BJ (cell line): ENCODE results near the gene SCMH1. TPM values are rescaled to one million over a fixed set of nuclear protein-coding genes. Genes with fewer than 3 reads are reported as not detected.

Experiments used
- CTCF ChIA-PET: fragments of 350-600 bp; formaldehyde crosslinking; extraction: SDS; loops from one replicate; lab custom pipeline; 2021; ENCODE audit warnings: antibody characterized with exemption, inconsistent platforms; lab: Yijun Ruan, JAX
- POLR2A ChIA-PET: fragments of 300-600 bp; sonication (Branson Sonifier 250); formaldehyde crosslinking; extraction: SDS; loops from one replicate; lab custom pipeline; 2021; ENCODE audit warnings: antibody characterized with exemption; lab: Charles Lee
- DNase-seq: peaks from one replicate; pipeline ENCODE4 v3.0.0-alpha.2; 2011; ENCODE audit warnings: low read depth
- H3K27me3 ChIP-seq: 2 replicates; pipeline ENCODE4 v1.6.0; 2011; ENCODE audit warnings: low read length; ENCODE audit not compliant: control insufficient read depth, insufficient read depth
- H3K36me3 ChIP-seq: 2 replicates; pipeline ENCODE4 v1.5.1; 2011; ENCODE audit warnings: low read length; ENCODE audit not compliant: control insufficient read depth, insufficient read depth
- H3K4me3 ChIP-seq: 2 replicates; pipeline ENCODE4 v1.5.1; 2011; ENCODE audit warnings: low read depth, mild to moderate bottlenecking, control low read depth, low read length
- polyA plus RNA-seq: library from polyadenylated mRNA; depleted of rRNA; stranded (reverse); fragments of >200 nt; gene quantifications from 2 replicates; pipeline ENCODE4 v1.2.3, GENCODE V29; 2011
- TF ChIP-seq, protein P1 (sequence below): IDR thresholded peaks from 2 replicates; pipeline ENCODE4 v1.5.1; 2011; ENCODE audit warnings: low read depth, mild to moderate bottlenecking, control low read depth, inconsistent platforms, low read length, moderate library complexity; ENCODE audit not compliant: insufficient read depth

The SCMH1 gene
- polyA plus RNA-seq, 1 experiment = 44.9 TPM

GRCh38 chr1:41174170-41174569 is 67.9 kb downstream of the SCMH1 start:
- CTCF ChIA-PET = no interaction called here
- DNase-seq = no peak
- Histone ChIP-seq H3K27me3 (no peaks in the 10 kb centered on the region), H3K36me3 (no peaks in the 10 kb centered on the region; the same call in 1 of the 2 replicates), H3K4me3 (no peak overlapping the region)
- POLR2A ChIA-PET = no interaction called here
- TF ChIP-seq, protein P1, sequence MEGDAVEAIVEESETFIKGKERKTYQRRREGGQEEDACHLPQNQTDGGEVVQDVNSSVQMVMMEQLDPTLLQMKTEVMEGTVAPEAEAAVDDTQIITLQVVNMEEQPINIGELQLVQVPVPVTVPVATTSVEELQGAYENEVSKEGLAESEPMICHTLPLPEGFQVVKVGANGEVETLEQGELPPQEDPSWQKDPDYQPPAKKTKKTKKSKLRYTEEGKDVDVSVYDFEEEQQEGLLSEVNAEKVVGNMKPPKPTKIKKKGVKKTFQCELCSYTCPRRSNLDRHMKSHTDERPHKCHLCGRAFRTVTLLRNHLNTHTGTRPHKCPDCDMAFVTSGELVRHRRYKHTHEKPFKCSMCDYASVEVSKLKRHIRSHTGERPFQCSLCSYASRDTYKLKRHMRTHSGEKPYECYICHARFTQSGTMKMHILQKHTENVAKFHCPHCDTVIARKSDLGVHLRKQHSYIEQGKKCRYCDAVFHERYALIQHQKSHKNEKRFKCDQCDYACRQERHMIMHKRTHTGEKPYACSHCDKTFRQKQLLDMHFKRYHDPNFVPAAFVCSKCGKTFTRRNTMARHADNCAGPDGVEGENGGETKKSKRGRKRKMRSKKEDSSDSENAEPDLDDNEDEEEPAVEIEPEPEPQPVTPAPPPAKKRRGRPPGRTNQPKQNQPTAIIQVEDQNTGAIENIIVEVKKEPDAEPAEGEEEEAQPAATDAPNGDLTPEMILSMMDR = no peak

DNA sequence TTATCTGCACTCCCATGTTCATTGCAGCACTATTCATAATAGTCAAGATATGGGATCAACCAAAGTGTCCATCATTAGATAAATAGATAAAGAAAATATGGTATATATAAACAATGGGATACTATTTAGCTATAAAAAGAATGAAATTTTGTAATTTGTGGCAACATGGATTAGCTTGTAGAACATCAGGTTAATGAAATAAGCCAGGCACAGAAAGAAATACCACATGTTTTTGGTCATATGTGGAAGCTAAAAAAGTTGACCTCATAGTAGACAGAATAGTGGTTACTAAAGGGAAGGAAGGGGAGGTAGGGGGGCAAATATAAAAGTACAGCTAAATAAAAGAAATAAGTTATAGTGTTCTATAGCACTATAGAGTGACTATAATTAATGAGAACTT is 68.5 kb downstream of the SCMH1 start:
- no peak for DNase-seq
- POLR2A ChIA-PET = no interaction called here
- no peaks in the 10 kb centered on the region; the same call in 1 of the 2 replicates for H3K36me3 ChIP-seq
- no peaks in the 10 kb centered on the region for H3K27me3 ChIP-seq
- no peak overlapping the region for H3K4me3 ChIP-seq
- TF ChIP-seq, protein P1 = no peak
- CTCF ChIA-PET = no interaction called here

GRCh38 chr1:41171266-41171874 is 70.7 kb downstream of the SCMH1 start:
- Histone ChIP-seq H3K4me3 (no peak overlapping the region), H3K36me3 (no peaks in the 10 kb centered on the region; the same call in 1 of the 2 replicates), H3K27me3 (no peaks in the 10 kb centered on the region)
- ChIA-PET CTCF (interaction anchor here (0.6 kb wide), 1 partner anchor 1797 kb away, joined by 3 read pairs; no protein-coding TSS in a partner anchor), POLR2A (no interaction called here)
- TF ChIP-seq, protein P1 = no peak
- no peak for DNase-seq

GRCh38 chr1:41169799-41170180 is 72.3 kb downstream of the SCMH1 start:
- TF ChIP-seq, protein P1 = no peak
- Histone ChIP-seq H3K27me3 (no peaks in the 10 kb centered on the region), H3K4me3 (no peak overlapping the region), H3K36me3 (no peaks in the 10 kb centered on the region; the same call in 1 of the 2 replicates)
- DNase-seq = no peak
- ChIA-PET POLR2A (no interaction called here), CTCF (interaction anchor here (1.9 kb wide), 1 partner anchor 23 kb away, joined by 4 read pairs; no protein-coding TSS in a partner anchor)

DNA sequence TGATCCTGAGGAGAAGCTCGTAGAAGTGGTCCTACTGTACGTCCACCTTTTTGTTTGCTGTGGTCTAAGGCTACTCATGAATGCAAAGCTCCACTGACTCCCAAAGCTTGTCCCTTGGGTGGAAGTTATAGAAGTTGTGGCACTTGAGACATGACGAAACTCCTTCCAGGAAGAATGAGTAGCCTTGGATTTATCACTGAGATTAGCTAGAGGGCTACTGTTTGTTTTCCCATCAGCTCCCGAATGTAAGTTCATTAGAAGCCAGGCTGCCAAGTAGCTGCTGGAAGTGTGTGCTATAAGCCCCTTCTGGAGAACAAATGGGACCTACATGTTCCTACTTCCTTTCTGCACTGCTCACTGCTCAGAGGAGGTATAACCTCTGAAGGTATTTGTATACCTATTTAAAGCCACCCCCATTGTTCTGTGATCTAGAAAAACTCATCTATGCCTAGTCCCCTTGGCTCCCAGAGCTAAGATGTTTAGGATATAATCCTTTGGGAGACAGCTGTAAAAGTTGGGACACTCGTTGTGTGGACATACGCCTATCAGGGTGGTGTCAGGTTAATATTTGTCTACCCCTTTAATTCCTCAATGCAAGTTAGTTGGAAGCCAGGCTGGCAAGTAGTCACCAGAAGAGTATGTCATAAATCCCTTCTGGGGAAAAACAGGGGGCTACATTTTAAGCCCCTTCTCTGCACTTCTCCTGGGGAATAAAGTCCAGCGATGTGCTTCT is 72.9 kb downstream of the SCMH1 start:
- POLR2A ChIA-PET = no interaction called here
- CTCF ChIA-PET = interaction anchor here (1.9 kb wide), 1 partner anchor 23 kb away, joined by 4 read pairs; no protein-coding TSS in a partner anchor
- TF ChIP-seq, protein P1 = no peak
- DNase-seq = no peak
- Histone ChIP-seq H3K4me3 (no peak overlapping the region), H3K36me3 (no peaks in the 10 kb centered on the region; the same call in 1 of the 2 replicates), H3K27me3 (no peaks in the 10 kb centered on the region)
